ENCODE data around the gene CPEB3. TPM values are rescaled to one million over a fixed set of nuclear protein-coding genes. Genes with fewer than 3 reads are reported as not detected.
"Not testable (repeated sequence)": the region's sequence is repeated elsewhere in the genome, so short reads cannot be mapped to it uniquely, and the experiment has no call there.

The CPEB3 gene
- total and polyA plus RNA-seq, 2 donors (not counting 1 experiment from before 2014, with no cell fraction given) = 0.37 to 0.66 TPM

DNA sequence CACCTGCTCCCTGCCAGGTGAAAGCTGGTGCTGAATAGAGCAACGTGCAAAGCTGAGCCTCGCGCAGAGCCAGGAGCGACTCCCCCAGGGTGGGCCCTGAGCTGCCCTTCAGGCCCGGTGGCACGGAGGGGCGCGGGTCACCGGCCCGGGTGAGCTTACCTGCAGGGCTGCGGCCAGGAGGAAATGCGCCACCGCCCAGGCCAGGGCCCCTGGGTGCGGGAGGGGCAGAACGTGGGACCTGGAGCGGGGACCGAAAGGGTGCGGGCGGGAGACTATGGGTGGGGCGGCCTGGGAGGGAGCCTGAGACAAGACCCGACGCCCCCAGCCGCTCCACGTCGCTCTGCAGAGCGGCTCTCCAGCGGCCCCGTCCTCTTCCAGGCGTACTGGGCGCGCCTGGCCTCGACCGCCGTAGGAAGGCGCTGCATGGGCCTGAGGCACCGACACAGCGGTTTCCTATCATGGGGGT, 245.2 kb downstream of the CPEB3 start:
- no peak for DNase-seq (ENCODE audit: low read depth in 2 of 2)
- Histone ChIP-seq H3K9me3 (ENCODE audit: control insufficient read depth, insufficient read depth, low read depth, low read length) (no peaks in the 10 kb centered on the region), H3K79me2 (ENCODE audit: control insufficient read depth, insufficient read depth, low read length) (no peaks in the 10 kb centered on the region), H3K36me3 (ENCODE audit: control insufficient read depth, insufficient read depth, low read length) (no peaks in the 10 kb centered on the region), H3K9ac (ENCODE audit: insufficient read depth, low read length) (no peak overlapping the region), H3K27me3 (ENCODE audit: control insufficient read depth, insufficient read depth, low read length) (no peaks in the 10 kb centered on the region), H3K4me2 (ENCODE audit: extremely low read depth, insufficient read depth, low read length) (no peak overlapping the region), H4K20me1 (ENCODE audit: control insufficient read depth, extremely low read depth, insufficient read depth, low read length) (no peaks in the 10 kb centered on the region), H3K4me3 (replicated peaks in 1 of 4; ENCODE audit: control extremely low read depth in 1 of 4, insufficient read depth in 1 of 4, low read depth in 3 of 4, low read length in 4 of 4) (no peak overlapping the region), H2AFZ (ENCODE audit: low read length) (no peak overlapping the region), H3K4me1 (ENCODE audit: control insufficient read depth, extremely low read depth, insufficient read depth, low read length) (no peaks in the 10 kb centered on the region), H3K27ac (ENCODE audit: insufficient read depth, low read length) (no peak overlapping the region)
- TF ChIP-seq EZH2 (IDR thresholded peaks at IDR 0.05; ENCODE audit: low read length, missing control alignments) (no peak), CTCF (conservative IDR thresholded peaks at IDR 0.05 in 1 of 2, IDR thresholded peaks at IDR 0.05 in 1 of 2; ENCODE audit: low read depth in 1 of 2, low read length in 2 of 2) (no peak)

GRCh38 chr10:92042541-92042940, 248.3 kb downstream of the CPEB3 start:
- Histone ChIP-seq H3K4me2 (ENCODE audit: extremely low read depth, insufficient read depth, low read length) (no peak overlapping the region), H4K20me1 (ENCODE audit: control insufficient read depth, extremely low read depth, insufficient read depth, low read length) (no peaks in the 10 kb centered on the region), H3K79me2 (ENCODE audit: control insufficient read depth, insufficient read depth, low read length) (no peaks in the 10 kb centered on the region), H3K9ac (ENCODE audit: insufficient read depth, low read length) (no peak overlapping the region), H3K4me3 (replicated peaks in 1 of 4; ENCODE audit: control extremely low read depth in 1 of 4, insufficient read depth in 1 of 4, low read depth in 3 of 4, low read length in 4 of 4) (no peak overlapping the region), H3K4me1 (ENCODE audit: control insufficient read depth, extremely low read depth, insufficient read depth, low read length) (no peaks in the 10 kb centered on the region), H3K9me3 (ENCODE audit: control insufficient read depth, insufficient read depth, low read depth, low read length) (no peaks in the 10 kb centered on the region), H2AFZ (ENCODE audit: low read length) (no peak overlapping the region), H3K36me3 (ENCODE audit: control insufficient read depth, insufficient read depth, low read length) (no peaks in the 10 kb centered on the region), H3K27me3 (ENCODE audit: control insufficient read depth, insufficient read depth, low read length) (no peaks in the 10 kb centered on the region), H3K27ac (ENCODE audit: insufficient read depth, low read length) (no peak overlapping the region)
- TF ChIP-seq CTCF (conservative IDR thresholded peaks at IDR 0.05 in 1 of 2, IDR thresholded peaks at IDR 0.05 in 1 of 2; ENCODE audit: low read depth in 1 of 2, low read length in 2 of 2) (no peak), EZH2 (IDR thresholded peaks at IDR 0.05; ENCODE audit: low read length, missing control alignments) (no peak)
- no peak for DNase-seq (ENCODE audit: low read depth in 2 of 2)

DNA sequence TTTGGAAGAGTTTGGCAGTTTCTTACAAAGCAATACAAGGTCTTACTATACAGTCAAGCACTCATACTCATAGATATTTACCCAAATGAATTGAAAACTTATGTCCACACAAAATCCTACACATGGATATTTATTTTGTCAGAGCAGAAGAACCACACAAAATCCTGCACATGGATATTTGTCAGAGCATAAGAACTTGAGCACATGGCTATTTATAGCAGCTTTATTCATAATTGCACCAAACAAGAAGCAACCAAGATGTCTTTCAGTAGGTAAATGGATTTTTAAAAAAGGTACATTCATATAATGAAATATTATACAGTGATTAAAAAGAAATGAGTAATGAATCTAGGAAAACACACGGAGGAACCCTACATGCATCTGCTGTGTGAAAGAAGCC, 251.9 kb downstream of the CPEB3 start:
- Histone ChIP-seq H3K4me2 (ENCODE audit: extremely low read depth, insufficient read depth, low read length) (no peak overlapping the region), H3K36me3 (ENCODE audit: control insufficient read depth, insufficient read depth, low read length) (no peaks in the 10 kb centered on the region), H3K4me3 (replicated peaks in 1 of 4; ENCODE audit: control extremely low read depth in 1 of 4, insufficient read depth in 1 of 4, low read depth in 3 of 4, low read length in 4 of 4) (no peak overlapping the region), H3K27me3 (ENCODE audit: control insufficient read depth, insufficient read depth, low read length) (no peaks in the 10 kb centered on the region), H2AFZ (ENCODE audit: low read length) (no peak overlapping the region), H3K79me2 (ENCODE audit: control insufficient read depth, insufficient read depth, low read length) (no peaks in the 10 kb centered on the region), H3K27ac (ENCODE audit: insufficient read depth, low read length) (no peak overlapping the region), H3K4me1 (ENCODE audit: control insufficient read depth, extremely low read depth, insufficient read depth, low read length) (no peaks in the 10 kb centered on the region), H3K9me3 (ENCODE audit: control insufficient read depth, insufficient read depth, low read depth, low read length) (no peaks in the 10 kb centered on the region), H4K20me1 (ENCODE audit: control insufficient read depth, extremely low read depth, insufficient read depth, low read length) (no peaks in the 10 kb centered on the region), H3K9ac (ENCODE audit: insufficient read depth, low read length) (no peak overlapping the region)
- TF ChIP-seq EZH2 (IDR thresholded peaks at IDR 0.05; ENCODE audit: low read length, missing control alignments) = no peak
- no peak for TF ChIP-seq CTCF (conservative IDR thresholded peaks at IDR 0.05 in 1 of 2, IDR thresholded peaks at IDR 0.05 in 1 of 2; ENCODE audit: low read depth in 1 of 2, low read length in 2 of 2)
- DNase-seq (ENCODE audit: low read depth in 2 of 2) = no peak

- not testable (repeated sequence) for H3K27ac ChIP-seq (ENCODE audit: insufficient read depth, low read length); DNase-seq (ENCODE audit: low read depth in 2 of 2); H3K9me3 ChIP-seq (ENCODE audit: control insufficient read depth, insufficient read depth, low read depth, low read length); H3K9ac ChIP-seq (ENCODE audit: insufficient read depth, low read length); H4K20me1 ChIP-seq (ENCODE audit: control insufficient read depth, extremely low read depth, insufficient read depth, low read length); H3K4me3 ChIP-seq (replicated peaks in 1 of 4; ENCODE audit: control extremely low read depth in 1 of 4, insufficient read depth in 1 of 4, low read depth in 3 of 4, low read length in 4 of 4); H3K27me3 ChIP-seq (ENCODE audit: control insufficient read depth, insufficient read depth, low read length); H2AFZ ChIP-seq (ENCODE audit: low read length); H3K4me2 ChIP-seq (ENCODE audit: extremely low read depth, insufficient read depth, low read length); H3K4me1 ChIP-seq (ENCODE audit: control insufficient read depth, extremely low read depth, insufficient read depth, low read length); H3K79me2 ChIP-seq (ENCODE audit: control insufficient read depth, insufficient read depth, low read length); H3K36me3 ChIP-seq (ENCODE audit: control insufficient read depth, insufficient read depth, low read length)
Observed at GRCh38 chr10:92033070-92033469, 257.8 kb downstream of the CPEB3 start.
